Measurements from ENCODE around the gene SLC39A11. TPM values are rescaled to one million over a fixed set of nuclear protein-coding genes. Genes with fewer than 3 reads are reported as not detected.

Gene SLC39A11
- total and polyA plus RNA-seq, 2 of the 13 experiments (the other 11 are each of a cell fraction or from before 2014, with no cell fraction given) = 17.2 to 31.5 TPM

GRCh38 chr17:72671016-72671415, 421.5 kb downstream of the SLC39A11 start:
- H3K4me1 ChIP-seq (ENCODE audit: insufficient read depth, low read length) = peaks cover 27% of the 10 kb centered on the region
- FAIRE-seq = no peak

GRCh38 chr17:72667096-72668063, 425.1 kb downstream of the SLC39A11 start:
- no TSS peak for BruUV-seq (replicated peaks)
- Histone ChIP-seq H3K4me1 (ENCODE audit: insufficient read depth, low read length) (peaks cover 28% of the 10 kb centered on the region), H3K79me2 (ENCODE audit: insufficient read depth, low read length) (no peaks in the 10 kb centered on the region), H2AFZ (ENCODE audit: low read length) (no peak overlapping the region), H3K27ac (ENCODE audit: extremely low read length, insufficient read depth, low read length) (no peak overlapping the region), H3K4me3 (replicated peaks in 1 of 3; ENCODE audit: insufficient read depth in 1 of 3, low read depth in 2 of 3, low read length in 3 of 3) (no peak overlapping the region), H3K36me3 (replicated peaks in 1 of 2; ENCODE audit: control insufficient read depth in 1 of 2, insufficient read depth in 2 of 2, low read length in 2 of 2) (no peaks in the 10 kb centered on the region), H3K9me3 (ENCODE audit: low read length) (no peaks in the 10 kb centered on the region), H3K9ac (ENCODE audit: insufficient read depth, low read depth, low read length) (no peak overlapping the region), H4K20me1 (ENCODE audit: insufficient read depth, low read length) (no peaks in the 10 kb centered on the region), H3K4me2 (ENCODE audit: low read depth, low read length) (no peak overlapping the region), H3K27me3 (ENCODE audit: control insufficient read depth in 1 of 2, insufficient read depth in 2 of 2, low read length in 2 of 2) (no peaks in the 10 kb centered on the region)
- ChIA-PET POLR2A (interaction anchor here (0.9 to 2.6 kb wide), 10 partner anchors 10 to 88 kb away, joined by 3 to 20 read pairs (median 4); no protein-coding TSS in a partner anchor), CTCF (ENCODE audit: low intra/inter-chr PET ratio, low total read pairs) (no interaction called here)
- in situ Hi-C loops (cut with HindIII; ENCODE audit: extremely low pct_ligation_motif_present, low pct_unique_long_range_greater_than_20kb) = no loop called here
- WGBS (ENCODE audit: low lambda C conversion rate) = 99% methylated on average over 5 of the region's 5 CpGs
- intact Hi-C loops (cut with micrococcal nuclease; ENCODE audit: unreplicated experiment) = no loop called here
- peak; percentile 19; the same call in 1 of the 3 replicates for ATAC-seq
- no peak for FAIRE-seq
- no peak for DNase-seq (ENCODE audit: low spot score)
- no peak for TF ChIP-seq ATF7-NPFF (CRISPR knock-in tag; IDR thresholded peaks at IDR 0.05; ENCODE audit: low read depth)
- TF ChIP-seq KDM2A (CRISPR knock-in tag; IDR thresholded peaks at IDR 0.05; ENCODE audit: borderline replicate concordance, low read depth) = peak; percentile 20; the same call in 1 of the 2 replicates
- no peak for TF ChIP-seq ZNF382 (CRISPR knock-in tag; IDR thresholded peaks at IDR 0.05; ENCODE audit: borderline replicate concordance)
- TF ChIP-seq ZBTB2 (CRISPR knock-in tag; IDR thresholded peaks at IDR 0.05; ENCODE audit: low read depth) = no peak
- no peak for TF ChIP-seq GPBP1L1 (CRISPR knock-in tag; IDR thresholded peaks at IDR 0.05)
- TF ChIP-seq KLF6 (CRISPR knock-in tag; IDR thresholded peaks at IDR 0.05) = no peak
- 0 out of 2 replicates have a peak, but pooled peaks have one; percentile 45 for TF ChIP-seq ZMYM3 (CRISPR knock-in tag; IDR thresholded peaks at IDR 0.05)

More at GRCh38 chr17:72671016-72671415, 421.5 kb downstream of the SLC39A11 start:
- Histone ChIP-seq H3K27ac (ENCODE audit: extremely low read length, insufficient read depth, low read length) (no peak overlapping the region), H3K9me3 (ENCODE audit: low read length) (no peaks in the 10 kb centered on the region), H4K20me1 (ENCODE audit: insufficient read depth, low read length) (no peaks in the 10 kb centered on the region), H2AFZ (ENCODE audit: low read length) (no peak overlapping the region), H3K4me2 (ENCODE audit: low read depth, low read length) (no peak overlapping the region), H3K27me3 (ENCODE audit: control insufficient read depth in 1 of 2, insufficient read depth in 2 of 2, low read length in 2 of 2) (no peaks in the 10 kb centered on the region), H3K9ac (ENCODE audit: insufficient read depth, low read depth, low read length) (no peak overlapping the region), H3K79me2 (ENCODE audit: insufficient read depth, low read length) (no peaks in the 10 kb centered on the region), H3K36me3 (replicated peaks in 1 of 2; ENCODE audit: control insufficient read depth in 1 of 2, insufficient read depth in 2 of 2, low read length in 2 of 2) (no peaks in the 10 kb centered on the region), H3K4me3 (replicated peaks in 1 of 3; ENCODE audit: insufficient read depth in 1 of 3, low read depth in 2 of 3, low read length in 3 of 3) (no peak overlapping the region)
- in situ Hi-C loops (cut with HindIII; ENCODE audit: extremely low pct_ligation_motif_present, low pct_unique_long_range_greater_than_20kb) (no loop called here), intact Hi-C loops (cut with micrococcal nuclease; ENCODE audit: unreplicated experiment) (no loop called here)
- BruUV-seq (replicated peaks) = no TSS peak
- TF ChIP-seq GMEB1 (CRISPR knock-in tag; IDR thresholded peaks at IDR 0.05; ENCODE audit: borderline replicate concordance) (no peak), KLF9 (CRISPR knock-in tag; IDR thresholded peaks at IDR 0.05; ENCODE audit: low read depth) (no peak)
- ChIA-PET CTCF (ENCODE audit: low intra/inter-chr PET ratio, low total read pairs) (no interaction called here), POLR2A (interaction anchor here (1.0 to 3.5 kb wide), 3 partner anchors 13 to 78 kb away, joined by 3 to 24 read pairs (median 3); no protein-coding TSS in a partner anchor)
- DNase-seq (ENCODE audit: low spot score) (no peak), ATAC-seq (no peak)

Data from HepG2 (cell line).